ENCODE measurements around the gene TMOD1.

DNA sequence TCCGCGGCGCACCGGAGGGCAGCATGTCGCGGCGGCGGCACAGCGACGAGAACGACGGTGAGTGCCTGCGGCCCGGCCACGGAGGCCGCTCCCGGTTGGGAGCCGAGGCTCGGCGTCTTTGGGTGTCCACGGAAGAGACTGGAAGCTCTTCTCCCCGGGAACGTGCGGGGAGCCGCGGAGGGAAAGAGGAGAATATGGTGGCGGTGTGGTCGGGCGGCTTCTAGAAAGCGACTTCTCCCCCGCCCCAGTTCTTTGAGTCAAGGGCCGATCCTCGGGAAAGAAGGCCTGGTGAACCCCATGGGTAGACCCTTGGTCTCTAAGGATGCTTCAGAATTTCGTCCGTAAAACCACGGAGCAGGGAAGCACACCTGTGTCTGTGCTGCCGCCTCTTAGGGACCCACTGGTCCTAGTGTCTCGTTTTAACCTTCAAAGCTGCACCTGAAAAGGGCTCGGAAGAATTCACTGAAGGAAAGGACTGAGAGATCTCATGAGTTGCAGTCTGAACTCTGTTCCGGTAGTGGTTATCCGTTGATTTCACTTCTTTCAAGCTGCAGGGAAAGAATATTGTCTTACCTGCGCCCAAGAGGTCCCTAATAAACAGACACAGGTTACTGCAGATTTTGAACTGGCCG, 132.5 kb downstream of the TMOD1 start:
- TF ChIP-seq, protein P1, sequence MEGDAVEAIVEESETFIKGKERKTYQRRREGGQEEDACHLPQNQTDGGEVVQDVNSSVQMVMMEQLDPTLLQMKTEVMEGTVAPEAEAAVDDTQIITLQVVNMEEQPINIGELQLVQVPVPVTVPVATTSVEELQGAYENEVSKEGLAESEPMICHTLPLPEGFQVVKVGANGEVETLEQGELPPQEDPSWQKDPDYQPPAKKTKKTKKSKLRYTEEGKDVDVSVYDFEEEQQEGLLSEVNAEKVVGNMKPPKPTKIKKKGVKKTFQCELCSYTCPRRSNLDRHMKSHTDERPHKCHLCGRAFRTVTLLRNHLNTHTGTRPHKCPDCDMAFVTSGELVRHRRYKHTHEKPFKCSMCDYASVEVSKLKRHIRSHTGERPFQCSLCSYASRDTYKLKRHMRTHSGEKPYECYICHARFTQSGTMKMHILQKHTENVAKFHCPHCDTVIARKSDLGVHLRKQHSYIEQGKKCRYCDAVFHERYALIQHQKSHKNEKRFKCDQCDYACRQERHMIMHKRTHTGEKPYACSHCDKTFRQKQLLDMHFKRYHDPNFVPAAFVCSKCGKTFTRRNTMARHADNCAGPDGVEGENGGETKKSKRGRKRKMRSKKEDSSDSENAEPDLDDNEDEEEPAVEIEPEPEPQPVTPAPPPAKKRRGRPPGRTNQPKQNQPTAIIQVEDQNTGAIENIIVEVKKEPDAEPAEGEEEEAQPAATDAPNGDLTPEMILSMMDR (IDR thresholded peaks at IDR 0.05) = no peak
- TF ChIP-seq EP300 (IDR thresholded peaks at IDR 0.05) = no peak
- no peak for TF ChIP-seq POLR2A (IDR thresholded peaks at IDR 0.05)
- TF ChIP-seq POLR2AphosphoS5 (IDR thresholded peaks at IDR 0.05) = no peak
